Breast epithelium (tissue), 4 donors: ENCODE measurements around the gene PTPRN2. TPM values are rescaled to one million over a fixed set of nuclear protein-coding genes. Genes with fewer than 3 reads are reported as not detected.
"Not testable (repeated sequence)": the region's sequence is repeated elsewhere in the genome, so short reads cannot be mapped to it uniquely, and the experiment has no call there.

Source experiments
- DNase-seq, 2 donors: peaks; one replicate each; pipeline ENCODE4 v3.0.0-alpha.2; 2019; ENCODE audit warnings: low spot score in 2 of 2
- H3K27ac ChIP-seq, 2 donors: fragments of 200-600 bp; sonication (generic) in 1 of 2; one replicate each; pipeline ENCODE4 v1.5.1; 2016 to 2019; ENCODE audit warnings: mild to moderate bottlenecking in 1 of 2
- H3K27me3 ChIP-seq, 2 donors: fragments of 200-600 bp; sonication (generic) in 1 of 2; one replicate each; pipeline versions ENCODE4 v1.5.1 to v1.6.0; 2017 to 2019; ENCODE audit warnings: control low read depth in 1 of 2, mild to moderate bottlenecking in 1 of 2
- H3K36me3 ChIP-seq: fragments of 200-600 bp; one replicate; pipeline ENCODE4 v1.5.1; 2019
- H3K4me1 ChIP-seq, 2 donors: fragments of 200-600 bp; sonication (generic); one replicate each; pipeline ENCODE4 v1.5.1; 2016 to 2019; ENCODE audit warnings: control low read depth in 1 of 2
- H3K4me3 ChIP-seq, 3 donors: fragments of 200-600 bp; sonication (generic); 1 replicate in 2 of 3; 2 replicates in 1 of 3; pipeline ENCODE4 v1.5.1; 2016 to 2019; ENCODE audit warnings: mild to moderate bottlenecking in 3 of 3, moderate library complexity in 2 of 3
- H3K9me3 ChIP-seq, 2 donors: fragments of 200-600 bp; sonication (generic) in 1 of 2; one replicate each; pipeline ENCODE4 v1.5.1; 2016 to 2019; ENCODE audit warnings: control low read depth in 1 of 2
- CTCF ChIP-seq, 3 donors: fragments of 450-650 bp; IDR thresholded peaks; one replicate each; pipeline ENCODE4 v1.5.1; 2016 to 2017; ENCODE audit warnings: antibody characterized with exemption in 3 of 3, mild to moderate bottlenecking in 3 of 3, moderate library complexity in 3 of 3
- POLR2A ChIP-seq: fragments of 450-650 bp; IDR thresholded peaks from one replicate; pipeline ENCODE4 v1.6.1; 2016; ENCODE audit warnings: antibody characterized with exemption, mild to moderate bottlenecking, moderate library complexity
- POLR2AphosphoS5 ChIP-seq, 3 donors: sonication (generic); formaldehyde crosslinking; IDR thresholded peaks; one replicate each; pipeline ENCODE4 v1.6.1; 2017; ENCODE audit warnings: antibody characterized with exemption in 3 of 3
- intact Hi-C: fragments of 100-400 bp; cut with DNase I; formaldehyde crosslinking; loops from one replicate; pipeline ENCODE4 v1.15.1; 2023; ENCODE audit warnings: low total_unique reads
- total RNA-seq, 3 donors: library from RNA; depleted of rRNA; stranded (reverse); fragments of >200 nt; gene quantifications; one replicate each; pipeline ENCODE4 v1.1.0, GENCODE V29; 2016

The PTPRN2 gene
- total RNA-seq, 3 donors from 2014 or later = 1.6 to 2.2 (median 2.2) TPM

DNA sequence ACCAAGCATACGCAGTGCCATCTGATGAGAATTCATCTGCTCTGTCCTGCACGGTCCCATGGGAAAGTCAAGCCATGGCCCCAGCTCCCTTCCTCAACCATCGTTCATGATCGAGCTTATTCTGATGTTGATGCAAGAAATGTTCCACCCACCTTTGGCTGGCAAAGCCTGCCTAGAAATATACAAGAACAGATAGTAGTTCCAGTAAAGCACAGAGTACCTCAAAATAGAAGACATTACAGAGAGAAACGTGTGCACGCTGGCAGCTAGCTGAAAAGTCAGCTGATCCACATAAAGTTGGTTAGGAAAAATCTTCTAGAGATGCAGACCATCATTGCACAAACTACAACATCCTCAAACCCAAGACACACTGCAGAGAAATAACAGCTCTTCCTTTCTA is 127.0 kb downstream of the PTPRN2 start:
- Histone ChIP-seq H3K9me3 (peaks cover 0 to 7% of the 10 kb centered on the region in 2 donors), H3K4me1 (no peaks in the 10 kb centered on the region), H3K36me3 (no peaks in the 10 kb centered on the region), H3K27me3 (no peaks in the 10 kb centered on the region), H3K27ac (no peak overlapping the region), H3K4me3 (no peak overlapping the region)
- intact Hi-C loops = no loop called here
- TF ChIP-seq POLR2AphosphoS5 (IDR thresholded peaks at IDR 0.05) = no peak
- no peak for TF ChIP-seq CTCF (IDR thresholded peaks at IDR 0.05)
- TF ChIP-seq POLR2A = no peak
- no peak for DNase-seq

GRCh38 chr7:158458716-158459282 is 128.8 kb downstream of the PTPRN2 start:
- Histone ChIP-seq H3K4me1 (no peaks in the 10 kb centered on the region), H3K9me3 (peaks cover 0 to 7% of the 10 kb centered on the region in 2 donors), H3K27ac (no peak overlapping the region), H3K36me3 (no peaks in the 10 kb centered on the region), H3K27me3 (no peaks in the 10 kb centered on the region), H3K4me3 (no peak overlapping the region)
- no peak for TF ChIP-seq POLR2AphosphoS5 (IDR thresholded peaks at IDR 0.05)
- no peak for TF ChIP-seq CTCF (IDR thresholded peaks at IDR 0.05)
- no peak for TF ChIP-seq POLR2A
- DNase-seq = no peak
- intact Hi-C loops = no loop called here

DNA sequence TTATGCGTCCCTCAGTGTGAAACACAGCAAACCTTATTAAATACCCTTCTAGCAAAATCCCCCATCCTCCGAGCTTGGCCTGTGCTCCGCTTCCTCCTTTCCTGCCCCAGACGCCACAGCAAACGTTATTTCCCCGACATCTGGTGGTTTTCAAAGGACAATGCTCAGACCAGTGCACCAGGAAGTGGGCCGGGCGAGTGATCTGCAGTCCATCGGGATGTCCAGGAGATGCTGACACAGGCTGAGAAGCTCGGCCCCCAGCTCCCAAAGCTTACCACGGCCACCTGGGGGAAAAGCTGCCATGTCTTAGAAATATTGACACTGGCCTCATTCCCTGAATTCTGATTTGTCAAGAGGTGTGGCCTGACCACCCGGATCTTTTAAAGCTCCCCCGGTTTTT is 129.5 kb downstream of the PTPRN2 start:
- Histone ChIP-seq H3K27ac (no peak overlapping the region), H3K27me3 (no peaks in the 10 kb centered on the region), H3K36me3 (no peaks in the 10 kb centered on the region), H3K9me3 (peaks cover 0 to 7% of the 10 kb centered on the region in 2 donors), H3K4me1 (no peaks in the 10 kb centered on the region), H3K4me3 (no peak overlapping the region)
- DNase-seq = no peak
- intact Hi-C loops = no loop called here
- TF ChIP-seq POLR2AphosphoS5 (IDR thresholded peaks at IDR 0.05) = no peak
- no peak for TF ChIP-seq CTCF (IDR thresholded peaks at IDR 0.05)
- TF ChIP-seq POLR2A = no peak

DNA sequence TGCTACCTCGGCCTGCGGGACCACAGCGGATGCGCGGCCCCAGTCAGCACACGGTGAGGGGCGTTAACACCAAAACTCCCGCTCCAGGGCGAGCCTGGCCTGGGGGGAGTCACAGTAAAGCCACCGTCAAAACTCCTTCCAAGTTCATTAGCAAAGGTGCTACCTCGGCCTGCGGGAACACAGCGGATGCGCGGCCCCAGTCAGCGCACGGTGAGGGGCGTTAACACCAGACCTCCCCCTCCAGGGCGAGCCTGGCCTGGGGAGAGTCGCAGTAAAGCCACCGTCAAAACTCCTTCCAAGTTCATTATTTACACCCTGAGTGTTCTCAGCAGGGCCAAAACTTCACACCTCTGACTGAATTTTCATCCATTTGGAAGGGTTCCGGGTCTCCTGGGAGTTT is 130.0 kb downstream of the PTPRN2 start:
- DNase-seq, H3K9me3 ChIP-seq, H3K27me3 ChIP-seq, H3K36me3 ChIP-seq, H3K4me1 ChIP-seq, intact Hi-C loops, H3K27ac ChIP-seq, H3K4me3 ChIP-seq: not testable (repeated sequence)

DNA sequence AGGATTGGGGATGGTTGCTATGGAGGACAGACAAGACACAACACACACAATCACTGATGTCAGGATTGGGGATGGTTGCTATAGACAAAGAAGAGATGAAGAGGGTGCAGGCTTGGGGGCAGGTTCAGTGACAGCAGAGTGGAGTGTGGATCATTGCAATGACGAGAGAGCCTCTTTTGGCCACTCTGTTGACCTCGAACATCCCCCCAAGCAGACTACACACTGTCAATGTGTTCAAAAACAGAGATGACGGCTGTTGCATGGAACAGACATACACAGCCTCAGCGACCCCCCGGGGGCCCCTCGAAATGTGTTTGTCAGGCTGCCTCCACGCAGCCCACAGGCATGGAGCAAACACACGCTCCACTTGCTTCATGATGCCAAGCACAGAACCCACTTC is 133.0 kb downstream of the PTPRN2 start:
- intact Hi-C loops = no loop called here
- Histone ChIP-seq H3K4me3 (no peak overlapping the region), H3K4me1 (no peaks in the 10 kb centered on the region), H3K9me3 (peaks cover 0 to 7% of the 10 kb centered on the region in 2 donors), H3K27ac (no peak overlapping the region), H3K36me3 (no peaks in the 10 kb centered on the region), H3K27me3 (peaks cover 0 to 18% of the 10 kb centered on the region in 2 donors)
- no peak for DNase-seq
- no peak for TF ChIP-seq POLR2A

- intact Hi-C loops = no loop called here
- Histone ChIP-seq H3K9me3 (peaks cover 0 to 7% of the 10 kb centered on the region in 2 donors), H3K4me3 (no peak overlapping the region), H3K27me3 (peaks cover 0 to 22% of the 10 kb centered on the region in 2 donors), H3K36me3 (no peaks in the 10 kb centered on the region), H3K4me1 (no peaks in the 10 kb centered on the region), H3K27ac (no peak overlapping the region)
- no peak for TF ChIP-seq POLR2A
- TF ChIP-seq CTCF (IDR thresholded peaks at IDR 0.05) = no peak
- TF ChIP-seq POLR2AphosphoS5 (IDR thresholded peaks at IDR 0.05) = no peak
- DNase-seq = no peak
Measured at GRCh38 chr7:158453663-158454062, 134.0 kb downstream of the PTPRN2 start.
